Gastroesophageal sphincter (tissue), 4 donors: ENCODE data around the gene HMG20B. TPM values are rescaled to one million over a fixed set of nuclear protein-coding genes. Genes with fewer than 3 reads are reported as not detected.

Experiments
- ATAC-seq: fragments of 150-250 bp; one replicate; pipeline ENCODE4 v1.9.1; 2016; ENCODE audit warnings: mild to moderate bottlenecking, moderate library complexity
- H3K27ac ChIP-seq, 4 donors: fragments of 200-600 bp; sonication (generic) in 3 of 4; 1 replicate in 3 of 4; 2 replicates in 1 of 4; pipeline ENCODE4 v1.5.1; 2016 to 2019
- H3K27me3 ChIP-seq: fragments of 200-600 bp; sonication (generic); one replicate; pipeline ENCODE4 v1.5.1; 2019
- H3K36me3 ChIP-seq, 2 donors: fragments of 200-600 bp; sonication (generic); one replicate each; pipeline ENCODE4 v1.5.1; 2019; ENCODE audit warnings: control low read depth in 1 of 2
- H3K4me1 ChIP-seq, 3 donors: fragments of 200-600 bp; sonication (generic); 1 replicate in 2 of 3; 2 replicates in 1 of 3; pipeline ENCODE4 v1.5.1; 2016 to 2019; ENCODE audit warnings: control low read depth in 2 of 3
- H3K4me3 ChIP-seq, 2 donors: fragments of 200-600 bp; sonication (generic); one replicate each; pipeline ENCODE4 v1.5.1; 2019; ENCODE audit warnings: mild to moderate bottlenecking in 1 of 2, moderate library complexity in 1 of 2
- H3K9me3 ChIP-seq, 3 donors: fragments of 200-600 bp; sonication (generic); one replicate each; pipeline ENCODE4 v1.5.1; 2017 to 2019; ENCODE audit warnings: control low read depth in 2 of 3
- CTCF ChIP-seq, 4 experiments: fragments of 200-600 bp in 2 of 4; fragments of 450-650 bp in 2 of 4; sonication (generic) in 1 of 4; IDR thresholded peaks; one replicate each; pipeline ENCODE4 v1.5.1; 2017 to 2019; ENCODE audit warnings: antibody characterized with exemption in 4 of 4, mild to moderate bottlenecking in 2 of 4, moderate library complexity in 2 of 4
- EP300 ChIP-seq: sonication (generic); formaldehyde crosslinking; IDR thresholded peaks from one replicate; pipeline ENCODE4 v1.6.1; 2017; ENCODE audit warnings: antibody characterized with exemption, mild to moderate bottlenecking
- POLR2A ChIP-seq, 2 donors: fragments of 450-650 bp; IDR thresholded peaks; one replicate each; pipeline ENCODE4 v1.6.1; 2017; ENCODE audit warnings: antibody characterized with exemption in 2 of 2, mild to moderate bottlenecking in 2 of 2, moderate library complexity in 1 of 2
- POLR2AphosphoS5 ChIP-seq: sonication (generic); formaldehyde crosslinking; IDR thresholded peaks from one replicate; pipeline ENCODE4 v1.6.1; 2017; ENCODE audit warnings: antibody characterized with exemption
- WGBS, 2 donors: methylation state at CpG; one replicate each; pipeline ENCODE4 v1.1.5; 2018; ENCODE audit warnings: low coverage in 1 of 2; 5-methylcytosine and 5-hydroxymethylcytosine counted together
- total RNA-seq, 4 donors: library from RNA; depleted of rRNA; stranded (reverse); fragments of >200 nt; gene quantifications; one replicate each; pipeline ENCODE4 v1.1.0, GENCODE V29; 2016

The HMG20B gene
- total RNA-seq, 4 donors from 2014 or later: 106 to 203 (median 154) TPM

GRCh38 chr19:3603121-3603811, 30.5 kb downstream of the HMG20B start:
- H3K9me3 ChIP-seq: no peaks in the 10 kb centered on the region
- H3K27ac ChIP-seq: peak overlapping the region; percentile 12 to 86 (median 78)
- peaks cover 0 to 11% of the 10 kb centered on the region in 2 donors for H3K36me3 ChIP-seq
- no peak overlapping the region for H3K4me3 ChIP-seq
- ATAC-seq: no peak
- TF ChIP-seq CTCF (IDR thresholded peaks at IDR 0.05) (no peak), POLR2AphosphoS5 (peak; percentile 36), POLR2A (IDR thresholded peaks at IDR 0.05) (no peak), EP300 (no peak)
- peaks cover 0 to 56% (median 26%) of the 10 kb centered on the region in 3 donors for H3K4me1 ChIP-seq
- 60 to 81% methylated on average over 1 to 8 of the region's 23 CpGs for WGBS, 2 donors
- no peaks in the 10 kb centered on the region for H3K27me3 ChIP-seq

GRCh38 chr19:3604227-3604986, 31.7 kb downstream of the HMG20B start:
- no peak for TF ChIP-seq EP300
- TF ChIP-seq POLR2AphosphoS5: peak; percentile 6
- TF ChIP-seq CTCF (IDR thresholded peaks at IDR 0.05): no peak
- Histone ChIP-seq H3K4me3 (peak overlapping the region in 1 of 2 donors; percentile 76), H3K36me3 (peaks cover 0 to 11% of the 10 kb centered on the region in 2 donors), H3K9me3 (no peaks in the 10 kb centered on the region), H3K27me3 (no peaks in the 10 kb centered on the region), H3K27ac (peak overlapping the region in 3 of 4 donors; percentile 78 to 86 (median 79)), H3K4me1 (peaks cover 0 to 67% (median 32%) of the 10 kb centered on the region in 3 donors)
- ATAC-seq: no peak
- 75 to 93% methylated on average over 3 to 4 of the region's 27 CpGs for WGBS, 2 donors

GRCh38 chr19:3604987-3605343, 32.2 kb downstream of the HMG20B start:
- peaks cover 0 to 73% (median 32%) of the 10 kb centered on the region in 3 donors for H3K4me1 ChIP-seq
- no peak for TF ChIP-seq CTCF (IDR thresholded peaks at IDR 0.05)
- TF ChIP-seq EP300: no peak
- no peak for TF ChIP-seq POLR2A (IDR thresholded peaks at IDR 0.05)
- no peak for TF ChIP-seq POLR2AphosphoS5
- H3K4me3 ChIP-seq: peak overlapping the region in 1 of 2 donors; percentile 76

GRCh38 chr19:3605361-3605760, 32.6 kb downstream of the HMG20B start:
- 8 to 20% methylated on average over 1 to 3 of the region's 3 CpGs for WGBS, 2 donors
- TF ChIP-seq CTCF (IDR thresholded peaks at IDR 0.05) (no peak), EP300 (no peak), POLR2AphosphoS5 (no peak), POLR2A (IDR thresholded peaks at IDR 0.05) (no peak)
- ATAC-seq: no peak
- peak overlapping the region in 1 of 2 donors; percentile 76 for H3K4me3 ChIP-seq
- H3K27ac ChIP-seq: peak overlapping the region in 3 of 4 donors; percentile 78 to 86 (median 79)
- peaks cover 0 to 77% (median 32%) of the 10 kb centered on the region in 3 donors for H3K4me1 ChIP-seq
- H3K27me3 ChIP-seq: no peaks in the 10 kb centered on the region
- H3K9me3 ChIP-seq: no peaks in the 10 kb centered on the region
- peaks cover 0 to 4% of the 10 kb centered on the region in 2 donors for H3K36me3 ChIP-seq

More at GRCh38 chr19:3604987-3605343, 32.2 kb downstream of the HMG20B start:
- peak overlapping the region in 3 of 4 donors; percentile 78 to 86 (median 79) for H3K27ac ChIP-seq
- peaks cover 0 to 6% of the 10 kb centered on the region in 2 donors for H3K36me3 ChIP-seq
- H3K27me3 ChIP-seq: no peaks in the 10 kb centered on the region
- ATAC-seq: no peak
- H3K9me3 ChIP-seq: no peaks in the 10 kb centered on the region
- WGBS, 2 donors: no CpG with 5 or more reads among the region's 11 CpGs
